Measurements from ENCODE around the gene GSTM3. TPM values are rescaled to one million over a fixed set of nuclear protein-coding genes. Genes with fewer than 3 reads are reported as not detected.

Gene GSTM3
- total RNA-seq, 1 experiment from 2014 or later = 67.9 TPM

GRCh38 chr1:109765483-109765815, 24.6 kb upstream of the GSTM3 start:
- peaks cover 20% of the 10 kb centered on the region for H3K4me1 Mint-ChIP-seq (ENCODE audit: low read depth, unreplicated experiment)
- no peak overlapping the region for H3K4me3 Mint-ChIP-seq (ENCODE audit: low read depth, unreplicated experiment)
- TF ChIP-seq, protein P1, sequence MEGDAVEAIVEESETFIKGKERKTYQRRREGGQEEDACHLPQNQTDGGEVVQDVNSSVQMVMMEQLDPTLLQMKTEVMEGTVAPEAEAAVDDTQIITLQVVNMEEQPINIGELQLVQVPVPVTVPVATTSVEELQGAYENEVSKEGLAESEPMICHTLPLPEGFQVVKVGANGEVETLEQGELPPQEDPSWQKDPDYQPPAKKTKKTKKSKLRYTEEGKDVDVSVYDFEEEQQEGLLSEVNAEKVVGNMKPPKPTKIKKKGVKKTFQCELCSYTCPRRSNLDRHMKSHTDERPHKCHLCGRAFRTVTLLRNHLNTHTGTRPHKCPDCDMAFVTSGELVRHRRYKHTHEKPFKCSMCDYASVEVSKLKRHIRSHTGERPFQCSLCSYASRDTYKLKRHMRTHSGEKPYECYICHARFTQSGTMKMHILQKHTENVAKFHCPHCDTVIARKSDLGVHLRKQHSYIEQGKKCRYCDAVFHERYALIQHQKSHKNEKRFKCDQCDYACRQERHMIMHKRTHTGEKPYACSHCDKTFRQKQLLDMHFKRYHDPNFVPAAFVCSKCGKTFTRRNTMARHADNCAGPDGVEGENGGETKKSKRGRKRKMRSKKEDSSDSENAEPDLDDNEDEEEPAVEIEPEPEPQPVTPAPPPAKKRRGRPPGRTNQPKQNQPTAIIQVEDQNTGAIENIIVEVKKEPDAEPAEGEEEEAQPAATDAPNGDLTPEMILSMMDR (IDR thresholded peaks at IDR 0.05; ENCODE audit: unreplicated experiment) = no peak
- CTCF ChIA-PET = no interaction called here
- no peak for DNase-seq
- peaks cover 17% of the 10 kb centered on the region for H3K36me3 Mint-ChIP-seq (ENCODE audit: insufficient read depth, unreplicated experiment)
- H3K27ac Mint-ChIP-seq (ENCODE audit: unreplicated experiment) = no peak overlapping the region
- BruUV-seq (replicated peaks) = no TSS peak
- intact Hi-C loops (cut with micrococcal nuclease; ENCODE audit: unreplicated experiment) = no loop called here
- no peaks in the 10 kb centered on the region for H3K27me3 Mint-ChIP-seq (ENCODE audit: unreplicated experiment)
- H3K9me3 Mint-ChIP-seq (ENCODE audit: low read depth, unreplicated experiment) = no peaks in the 10 kb centered on the region

GRCh38 chr1:109764561-109765482, 24.0 kb upstream of the GSTM3 start:
- Mint-ChIP-seq H3K9me3 (ENCODE audit: low read depth, unreplicated experiment) (no peaks in the 10 kb centered on the region), H3K4me1 (ENCODE audit: low read depth, unreplicated experiment) (peaks cover 20% of the 10 kb centered on the region), H3K4me3 (ENCODE audit: low read depth, unreplicated experiment) (peak overlapping the region; percentile 72), H3K27me3 (ENCODE audit: unreplicated experiment) (no peaks in the 10 kb centered on the region), H3K36me3 (ENCODE audit: insufficient read depth, unreplicated experiment) (peaks cover 17% of the 10 kb centered on the region), H3K27ac (ENCODE audit: unreplicated experiment) (no peak overlapping the region)
- CTCF ChIA-PET = no interaction called here
- intact Hi-C loops (cut with micrococcal nuclease; ENCODE audit: unreplicated experiment) = no loop called here
- DNase-seq = no peak
- no TSS peak for BruUV-seq (replicated peaks)
- TF ChIP-seq, protein P1 (IDR thresholded peaks at IDR 0.05; ENCODE audit: unreplicated experiment) = no peak

- no TSS peak for BruUV-seq (replicated peaks)
- TF ChIP-seq, protein P1 (IDR thresholded peaks at IDR 0.05; ENCODE audit: unreplicated experiment) = no peak
- Mint-ChIP-seq H3K4me1 (ENCODE audit: low read depth, unreplicated experiment) (peaks cover 20% of the 10 kb centered on the region), H3K27me3 (ENCODE audit: unreplicated experiment) (no peaks in the 10 kb centered on the region), H3K27ac (ENCODE audit: unreplicated experiment) (peak within 1 kb of the TSS; percentile 82), H3K9me3 (ENCODE audit: low read depth, unreplicated experiment) (no peaks in the 10 kb centered on the region), H3K36me3 (ENCODE audit: insufficient read depth, unreplicated experiment) (peaks cover 22% of the 10 kb centered on the region), H3K4me3 (ENCODE audit: low read depth, unreplicated experiment) (peak within 1 kb of the TSS; percentile 72)
- DNase-seq = peak; percentile 69
- CTCF ChIA-PET = no interaction called here
- intact Hi-C loops (cut with micrococcal nuclease; ENCODE audit: unreplicated experiment) = no loop called here
Measured at GRCh38 chr1:109763646-109764415, 23.0 kb upstream of the GSTM3 start, which contains the start of gene EPS8L3. TSS of gene EPS8L3 (minus strand) at chr1:109763923. CDS start at chr1:109761749, 2,174 bp downstream.

DNA sequence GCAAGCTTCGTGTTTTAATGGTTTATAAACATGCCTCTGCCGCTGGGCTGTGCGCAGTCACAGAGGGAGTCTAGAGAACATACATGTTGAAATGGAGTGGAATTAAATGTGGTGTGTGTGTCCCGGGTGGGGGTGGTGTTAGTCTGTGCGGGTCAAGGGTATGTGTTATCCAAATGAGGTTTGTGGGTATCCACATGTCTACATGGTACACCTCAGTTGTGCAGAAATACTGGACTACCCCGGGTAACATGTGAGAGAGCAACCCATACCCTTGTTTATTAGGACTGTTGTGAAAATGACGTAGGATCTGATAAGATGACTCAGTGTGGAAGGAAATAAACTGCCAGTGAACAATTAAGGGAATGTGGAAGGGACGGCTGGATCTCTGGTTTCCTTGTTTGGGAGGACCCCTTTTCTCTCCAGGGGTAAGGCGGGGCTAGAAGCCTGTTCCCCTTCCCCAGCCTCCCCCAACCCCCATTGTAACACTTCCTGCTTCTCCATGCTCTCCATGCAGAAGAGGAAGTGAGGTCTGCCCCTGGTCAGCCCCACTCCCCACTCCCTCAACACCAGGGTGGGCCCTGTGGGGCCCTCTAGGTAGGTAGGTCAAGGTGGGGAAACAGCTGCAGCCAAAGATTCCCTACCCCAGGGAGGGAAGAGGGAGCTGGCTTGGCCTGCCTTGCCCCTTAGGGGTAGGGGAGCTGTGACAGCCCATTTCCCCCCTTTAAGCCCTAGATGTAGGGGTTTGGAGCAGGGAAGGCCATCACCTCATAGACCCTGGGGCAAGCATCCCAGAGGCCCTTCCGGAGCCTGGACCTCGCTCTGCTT, 22.2 kb upstream of the GSTM3 start:
- TF ChIP-seq, protein P1 (IDR thresholded peaks at IDR 0.05; ENCODE audit: unreplicated experiment) = no peak
- Mint-ChIP-seq H3K36me3 (ENCODE audit: insufficient read depth, unreplicated experiment) (peaks cover 22% of the 10 kb centered on the region), H3K9me3 (ENCODE audit: low read depth, unreplicated experiment) (no peaks in the 10 kb centered on the region), H3K4me1 (ENCODE audit: low read depth, unreplicated experiment) (peaks cover 20% of the 10 kb centered on the region), H3K4me3 (ENCODE audit: low read depth, unreplicated experiment) (peak overlapping the region; percentile 72), H3K27me3 (ENCODE audit: unreplicated experiment) (no peaks in the 10 kb centered on the region), H3K27ac (ENCODE audit: unreplicated experiment) (peak overlapping the region; percentile 82)
- BruUV-seq (replicated peaks) = TSS peak; percentile 66
- CTCF ChIA-PET = no interaction called here
- intact Hi-C loops (cut with micrococcal nuclease; ENCODE audit: unreplicated experiment) = no loop called here
- peak; percentile 40 for DNase-seq

Data from Calu3 (cell line).